KG1 (cell line): Measurements from ENCODE around the gene EXOC6B.

Experiments
- DNase-seq: peaks from one replicate; lab custom pipeline; 2025; lab: John Stamatoyannopoulos, UW

The EXOC6B gene

GRCh38 chr2:72828840-72829507, 3.1 kb upstream of the EXOC6B start:
- DNase-seq: no peak

- no peak for DNase-seq
These were observed 2.3 kb upstream of the EXOC6B start for GRCh38 chr2:72827966-72828646.

- no peak for DNase-seq
These were observed 1.7 kb upstream of the EXOC6B start for GRCh38 chr2:72827487-72827886.

GRCh38 chr2:72826156-72826477, 284 bp upstream of the EXOC6B start:
- no peak for DNase-seq

- DNase-seq: no peak
These were observed 1.5 kb downstream of the EXOC6B start for GRCh38 chr2:72824224-72824842.

GRCh38 chr2:72822794-72823193, 3.0 kb downstream of the EXOC6B start:
- no peak for DNase-seq

GRCh38 chr2:72821983-72822382, 3.9 kb downstream of the EXOC6B start:
- no peak for DNase-seq

- DNase-seq: no peak
These were observed 4.7 kb downstream of the EXOC6B start for GRCh38 chr2:72821118-72821517.

GRCh38 chr2:72819501-72819900, 6.3 kb downstream of the EXOC6B start:
- DNase-seq: no peak

- DNase-seq: no peak
These were observed 10.1 kb downstream of the EXOC6B start for GRCh38 chr2:72815655-72816278.

- DNase-seq: no peak
These were observed 12.0 kb downstream of the EXOC6B start for GRCh38 chr2:72813841-72814240.

GRCh38 chr2:72810165-72810564, 15.7 kb downstream of the EXOC6B start:
- no peak for DNase-seq

GRCh38 chr2:72809095-72809494, 16.7 kb downstream of the EXOC6B start:
- no peak for DNase-seq

- no peak for DNase-seq
These were observed 19.4 kb downstream of the EXOC6B start for GRCh38 chr2:72806280-72806945.

- DNase-seq: no peak
These were observed 22.1 kb downstream of the EXOC6B start for GRCh38 chr2:72803626-72804320.

- no peak for DNase-seq
These were observed 22.7 kb downstream of the EXOC6B start for GRCh38 chr2:72803151-72803550.

GRCh38 chr2:72800492-72800891, 25.3 kb downstream of the EXOC6B start:
- no peak for DNase-seq

- no peak for DNase-seq
These were observed 28.1 kb downstream of the EXOC6B start for GRCh38 chr2:72797740-72798139.

GRCh38 chr2:72796766-72797165, 29.1 kb downstream of the EXOC6B start:
- no peak for DNase-seq

GRCh38 chr2:72794572-72794971, 31.3 kb downstream of the EXOC6B start:
- no peak for DNase-seq

- DNase-seq: no peak
These were observed 31.9 kb downstream of the EXOC6B start for GRCh38 chr2:72793798-72794440.
